Measurements from ENCODE around the gene EXOC4. TPM values are rescaled to one million over a fixed set of nuclear protein-coding genes. Genes with fewer than 3 reads are reported as not detected.
"Not testable (repeated sequence)": the region's sequence is repeated elsewhere in the genome, so short reads cannot be mapped to it uniquely, and the experiment has no call there.

The EXOC4 gene
- total RNA-seq, 1 donor from 2014 or later, result 41.3 TPM

- no peak overlapping the region for H3K4me3 ChIP-seq (ENCODE audit: low read depth, low read length)
- DNase-seq (ENCODE audit: low read depth), result no peak
- TF ChIP-seq CTCF (conservative IDR thresholded peaks at IDR 0.05; ENCODE audit: low read depth, low read length), result no peak
Measured at GRCh38 chr7:133309333-133309732, 56.5 kb downstream of the EXOC4 start.

GRCh38 chr7:133310232-133310862, 57.5 kb downstream of the EXOC4 start:
- no peak for TF ChIP-seq CTCF (conservative IDR thresholded peaks at IDR 0.05; ENCODE audit: low read depth, low read length)
- DNase-seq (ENCODE audit: low read depth), result no peak
- H3K4me3 ChIP-seq (ENCODE audit: low read depth, low read length), result no peak overlapping the region

DNA sequence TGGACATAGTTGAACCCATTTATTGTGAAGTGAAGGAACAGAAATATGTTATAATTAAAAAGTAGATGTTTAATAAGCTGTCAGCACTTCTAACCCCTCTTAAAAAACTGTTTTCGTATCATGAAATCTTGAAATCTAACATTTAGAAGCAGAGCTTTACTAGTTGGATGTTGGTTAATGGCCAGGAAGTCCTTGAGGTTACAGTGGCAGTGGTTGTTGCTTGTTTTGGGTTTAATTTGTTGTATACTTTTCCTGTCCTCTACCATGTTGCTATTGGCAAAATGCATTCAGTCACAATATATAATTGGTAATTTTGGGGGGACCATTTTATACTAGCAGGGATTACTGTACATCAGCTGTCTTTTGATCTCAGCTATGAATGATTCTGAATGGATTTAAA, 60.7 kb downstream of the EXOC4 start:
- no peak for TF ChIP-seq CTCF (conservative IDR thresholded peaks at IDR 0.05; ENCODE audit: low read depth, low read length)
- no peak for DNase-seq (ENCODE audit: low read depth)

GRCh38 chr7:133314084-133314483, 61.2 kb downstream of the EXOC4 start:
- no peak for TF ChIP-seq CTCF (conservative IDR thresholded peaks at IDR 0.05; ENCODE audit: low read depth, low read length)
- no peak overlapping the region for H3K4me3 ChIP-seq (ENCODE audit: low read depth, low read length)
- no peak for DNase-seq (ENCODE audit: low read depth)

More for the DNA sequence above, 60.7 kb downstream of the EXOC4 start:
- no peak overlapping the region for H3K4me3 ChIP-seq (ENCODE audit: low read depth, low read length)

GRCh38 chr7:133315332-133316040, 62.6 kb downstream of the EXOC4 start:
- TF ChIP-seq CTCF (conservative IDR thresholded peaks at IDR 0.05; ENCODE audit: low read depth, low read length), result no peak
- DNase-seq (ENCODE audit: low read depth), result no peak
- H3K4me3 ChIP-seq (ENCODE audit: low read depth, low read length), result no peak overlapping the region

GRCh38 chr7:133319842-133320241, 67.0 kb downstream of the EXOC4 start:
- H3K4me3 ChIP-seq (ENCODE audit: low read depth, low read length), result no peak overlapping the region
- no peak for DNase-seq (ENCODE audit: low read depth)
- TF ChIP-seq CTCF (conservative IDR thresholded peaks at IDR 0.05; ENCODE audit: low read depth, low read length), result no peak

- DNase-seq (ENCODE audit: low read depth), result no peak
- no peak overlapping the region for H3K4me3 ChIP-seq (ENCODE audit: low read depth, low read length)
- TF ChIP-seq CTCF (conservative IDR thresholded peaks at IDR 0.05; ENCODE audit: low read depth, low read length), result no peak
Measured at GRCh38 chr7:133320891-133321290, 68.0 kb downstream of the EXOC4 start.

- not testable (repeated sequence) for DNase-seq (ENCODE audit: low read depth)
Measured at GRCh38 chr7:133321366-133321765, 68.5 kb downstream of the EXOC4 start.

GRCh38 chr7:133326745-133327144, 73.9 kb downstream of the EXOC4 start:
- H3K4me3 ChIP-seq (ENCODE audit: low read depth, low read length), result not testable (repeated sequence)

More at GRCh38 chr7:133321366-133321765, 68.5 kb downstream of the EXOC4 start:
- not testable (repeated sequence) for H3K4me3 ChIP-seq (ENCODE audit: low read depth, low read length)

GRCh38 chr7:133328021-133328420, 75.1 kb downstream of the EXOC4 start:
- DNase-seq (ENCODE audit: low read depth); H3K4me3 ChIP-seq (ENCODE audit: low read depth, low read length): not testable (repeated sequence)

More at GRCh38 chr7:133326745-133327144, 73.9 kb downstream of the EXOC4 start:
- not testable (repeated sequence) for DNase-seq (ENCODE audit: low read depth)
